Measurements from ENCODE around the gene ANKMY1.
"Not testable (repeated sequence)": the region's sequence is repeated elsewhere in the genome, so short reads cannot be mapped to it uniquely, and the experiment has no call there.

ANKMY1 gene

DNA sequence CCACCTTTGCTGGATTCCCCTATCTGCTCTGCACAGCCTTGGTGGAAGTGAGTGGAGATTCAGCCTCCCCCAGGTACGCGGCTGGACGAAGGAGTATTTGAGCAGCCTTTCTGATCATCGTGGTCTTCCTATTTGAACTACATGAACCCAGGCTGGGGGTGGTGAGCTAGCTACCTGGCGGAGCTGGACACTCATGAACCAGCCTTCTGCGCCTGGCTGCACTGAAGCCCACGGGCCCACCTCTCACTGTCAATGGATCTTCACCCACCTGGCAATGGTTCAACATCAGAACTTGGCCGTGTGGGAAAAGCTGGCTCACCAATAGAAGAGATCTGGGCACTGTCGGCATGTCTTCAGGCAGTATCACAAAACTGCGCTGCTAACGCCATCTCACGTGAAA, 35.4 kb downstream of the ANKMY1 start:
- FAIRE-seq (no peak), DNase-seq (ENCODE audit: low spot score) (no peak)

DNA sequence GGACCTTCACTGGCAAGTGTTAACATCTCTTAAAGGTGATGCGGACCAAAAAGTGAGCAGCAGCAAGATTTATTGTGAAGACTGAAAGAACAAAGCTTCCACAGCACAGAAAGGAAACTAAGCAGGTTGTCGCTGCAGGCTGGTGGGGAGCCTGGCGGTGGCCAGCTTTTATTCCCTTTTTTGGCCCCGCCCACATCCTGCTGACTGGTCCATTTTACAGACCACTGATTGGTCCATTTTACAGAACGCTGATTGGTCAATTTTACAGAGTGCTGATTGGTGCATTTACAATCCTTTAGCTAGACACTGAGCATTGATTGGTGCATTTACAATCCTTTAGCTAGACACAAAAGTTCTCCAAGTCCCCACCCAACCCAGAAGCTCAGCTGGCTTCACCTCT, 35.9 kb downstream of the ANKMY1 start:
- not testable (repeated sequence) for FAIRE-seq; DNase-seq (ENCODE audit: low spot score)

DNA sequence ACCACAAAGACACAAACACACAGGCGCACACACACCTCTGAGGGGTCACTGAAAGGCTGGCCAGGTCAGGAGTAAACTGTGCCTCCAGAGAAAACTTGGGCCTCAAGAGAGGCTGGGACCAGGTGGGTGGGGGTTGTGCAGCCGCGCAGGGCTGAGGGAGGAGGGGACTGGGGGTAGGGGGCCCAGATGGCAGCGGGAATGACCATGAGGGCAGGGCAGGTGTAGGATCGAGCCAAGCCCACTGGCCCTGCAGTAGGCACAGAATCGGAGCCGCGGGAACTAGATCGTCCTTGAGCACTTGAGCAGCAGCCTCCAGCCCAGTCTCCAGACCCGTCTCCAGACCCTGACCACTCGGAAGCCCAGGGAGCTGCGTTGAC, 36.8 kb downstream of the ANKMY1 start:
- FAIRE-seq, result no peak
- no peak for DNase-seq (ENCODE audit: low spot score)

DNA sequence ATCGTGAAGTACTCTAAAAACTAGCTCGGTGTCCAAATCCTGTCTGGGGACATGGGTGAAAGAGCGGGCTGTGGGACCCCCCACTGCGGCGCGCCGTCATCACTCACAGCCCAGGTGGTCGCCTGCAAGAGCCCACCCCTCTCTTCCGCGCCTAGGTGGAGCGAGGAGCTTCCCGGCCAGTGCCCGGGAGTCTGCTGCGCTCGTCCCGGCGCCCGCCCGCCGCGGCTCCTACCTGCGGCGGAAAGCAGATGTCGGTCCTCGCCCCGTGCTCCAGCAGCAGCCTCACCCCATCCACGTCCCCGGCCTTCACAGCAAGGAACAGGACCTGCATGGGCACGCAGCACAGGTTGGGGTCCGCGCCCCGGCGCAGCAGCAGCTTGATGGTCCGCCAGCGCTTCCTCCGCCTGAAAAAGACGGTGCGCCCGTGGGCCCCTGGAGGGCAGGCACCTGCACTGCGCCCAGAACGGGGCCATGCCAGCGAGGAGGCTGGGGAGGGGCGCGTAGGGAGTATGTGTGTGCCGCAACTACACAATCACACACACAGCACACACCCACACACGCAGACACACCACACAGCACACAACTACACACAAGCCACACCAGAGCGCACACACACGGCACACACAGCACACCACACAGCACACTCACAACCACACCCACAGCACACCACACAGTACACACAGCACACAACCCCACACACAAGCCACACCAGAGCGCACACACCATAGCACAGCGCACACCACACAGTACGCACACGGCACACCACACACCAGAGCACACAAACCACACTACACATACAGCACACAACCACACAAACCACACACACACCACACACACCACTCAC, 37.4 kb downstream of the ANKMY1 start:
- FAIRE-seq, result no peak

DNA sequence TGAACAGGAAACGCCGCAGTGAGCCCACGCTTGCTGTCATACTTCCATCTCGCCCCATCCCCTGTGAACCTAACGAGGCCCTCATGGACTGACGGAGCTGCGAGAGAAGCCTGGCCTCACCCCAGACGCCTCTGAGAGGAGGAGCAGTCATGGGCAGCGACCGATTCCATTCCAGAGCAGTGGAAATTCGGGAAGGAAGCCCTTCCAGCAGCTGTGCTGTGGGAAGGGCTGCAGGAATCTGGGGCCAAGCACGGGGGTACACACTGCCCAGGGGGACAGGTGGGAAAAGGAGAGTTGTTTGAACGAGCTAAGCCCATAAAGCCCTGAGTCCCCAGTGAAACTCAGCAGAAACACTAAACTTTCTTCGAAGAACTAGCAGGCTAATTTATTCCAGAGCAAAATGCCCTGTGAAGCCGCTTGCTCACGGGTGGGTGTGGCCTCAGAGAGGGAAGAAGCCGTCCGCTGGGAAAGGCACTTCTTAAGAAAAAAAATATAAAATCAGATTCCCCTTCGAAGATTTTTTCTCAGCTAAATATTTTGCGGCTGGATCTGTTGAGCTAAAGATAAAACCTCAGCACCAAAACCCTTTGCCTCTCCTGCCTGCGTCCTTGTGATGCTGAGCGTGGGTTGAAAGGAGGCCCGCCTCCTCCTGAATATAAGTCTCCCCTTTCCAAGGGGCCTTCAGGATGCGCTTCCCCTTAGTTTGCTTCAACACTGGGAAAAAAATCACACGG, 38.2 kb downstream of the ANKMY1 start:
- FAIRE-seq (no peak), DNase-seq (ENCODE audit: low spot score) (no peak)

More for the DNA sequence above, 37.4 kb downstream of the ANKMY1 start:
- DNase-seq (ENCODE audit: low spot score), result no peak

DNA sequence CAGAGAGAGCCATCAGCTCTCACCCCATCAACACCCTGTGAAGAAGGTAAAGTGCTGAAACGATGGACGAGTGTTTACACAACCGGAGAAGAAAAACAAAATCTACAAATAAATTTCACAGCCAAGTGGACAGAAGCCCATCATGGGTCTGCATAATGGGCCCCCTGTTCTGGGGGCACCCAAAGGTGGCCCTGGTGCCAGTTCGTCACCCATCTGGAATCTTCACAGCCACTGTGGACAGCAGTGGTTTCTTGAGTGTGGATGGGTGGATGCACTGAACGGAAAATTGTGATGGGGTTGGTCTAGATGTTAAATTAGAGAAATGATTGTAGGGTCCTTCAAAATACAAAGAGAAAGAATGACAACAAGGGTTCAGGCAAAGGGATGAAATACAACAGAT, 38.8 kb downstream of the ANKMY1 start:
- FAIRE-seq (no peak), DNase-seq (ENCODE audit: low spot score) (no peak)

DNA sequence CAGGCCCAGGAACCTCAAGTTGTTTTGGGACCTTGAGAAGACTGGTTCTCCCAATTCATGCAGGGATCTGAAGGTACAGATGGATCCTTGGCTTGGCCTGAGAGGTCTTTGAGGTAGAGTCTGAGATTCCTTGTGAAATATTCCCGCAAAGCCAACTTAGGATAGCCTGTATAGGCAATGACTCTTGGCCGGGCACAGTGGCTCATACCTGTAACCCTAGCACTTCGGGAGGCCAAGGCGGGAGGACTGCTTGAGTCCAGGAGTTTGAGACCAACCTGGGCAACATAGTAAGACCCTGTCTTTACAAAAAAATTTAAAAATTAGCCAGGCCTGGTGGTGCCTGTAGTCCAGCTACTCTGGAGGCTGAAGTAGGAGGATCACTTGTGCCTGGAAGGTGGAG, 40.4 kb downstream of the ANKMY1 start:
- no peak for DNase-seq (ENCODE audit: low spot score)
- no peak for FAIRE-seq

DNA sequence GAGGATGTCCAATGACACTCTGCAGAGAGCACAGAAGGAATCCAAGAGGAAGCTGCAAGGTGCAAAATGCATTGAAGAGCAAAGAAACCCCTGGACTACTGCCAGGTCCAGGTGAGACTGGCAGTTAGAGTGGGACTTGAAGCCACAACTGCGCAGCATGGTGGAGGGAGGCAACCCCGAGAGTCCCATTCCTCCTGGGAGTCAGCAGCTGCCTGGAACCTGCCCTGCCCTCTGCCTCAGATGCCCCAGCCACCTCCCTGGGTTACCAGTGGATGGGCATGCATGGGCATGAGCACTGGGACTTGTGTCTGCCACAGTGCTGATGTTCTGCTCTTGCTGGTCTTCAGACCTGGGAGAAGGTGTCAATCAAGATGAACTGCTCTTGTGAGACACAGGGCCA, 43.2 kb downstream of the ANKMY1 start:
- DNase-seq (ENCODE audit: low spot score) (no peak), FAIRE-seq (no peak)

DNA sequence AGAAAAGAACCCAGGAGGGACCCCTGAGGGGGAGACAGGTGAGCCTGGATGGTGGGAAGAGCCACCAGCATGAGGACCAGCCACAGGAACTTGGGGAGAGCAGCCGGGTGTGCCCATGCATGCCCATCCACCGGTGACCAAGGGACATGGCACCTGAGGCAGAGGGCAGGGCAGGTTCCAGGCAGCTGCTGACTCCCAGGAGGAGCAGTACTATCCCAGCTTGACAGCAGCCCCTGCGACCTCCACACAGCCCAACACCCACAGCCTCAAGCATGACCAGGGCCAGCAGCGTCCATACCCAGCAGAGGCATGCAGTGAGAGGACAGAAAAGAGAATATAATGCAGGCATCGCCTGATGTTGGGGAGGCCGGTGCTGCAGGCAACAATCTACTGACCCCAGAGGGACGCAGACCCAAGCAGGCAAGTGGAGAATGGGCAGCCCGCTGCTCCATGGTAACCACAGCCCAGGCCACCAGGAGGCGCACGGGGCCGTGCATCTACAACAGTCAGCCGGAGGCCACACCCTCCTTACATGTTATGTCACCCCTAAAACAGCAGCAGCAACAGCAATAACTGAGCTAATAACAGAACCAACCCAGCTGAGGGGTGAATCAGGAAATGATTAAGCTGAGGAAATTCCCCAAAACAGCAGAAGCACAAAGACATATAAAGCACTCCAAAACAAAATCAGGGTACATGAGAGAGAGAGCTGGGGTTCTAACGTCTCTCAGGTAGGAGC, 44.1 kb downstream of the ANKMY1 start:
- no peak for FAIRE-seq

DNA sequence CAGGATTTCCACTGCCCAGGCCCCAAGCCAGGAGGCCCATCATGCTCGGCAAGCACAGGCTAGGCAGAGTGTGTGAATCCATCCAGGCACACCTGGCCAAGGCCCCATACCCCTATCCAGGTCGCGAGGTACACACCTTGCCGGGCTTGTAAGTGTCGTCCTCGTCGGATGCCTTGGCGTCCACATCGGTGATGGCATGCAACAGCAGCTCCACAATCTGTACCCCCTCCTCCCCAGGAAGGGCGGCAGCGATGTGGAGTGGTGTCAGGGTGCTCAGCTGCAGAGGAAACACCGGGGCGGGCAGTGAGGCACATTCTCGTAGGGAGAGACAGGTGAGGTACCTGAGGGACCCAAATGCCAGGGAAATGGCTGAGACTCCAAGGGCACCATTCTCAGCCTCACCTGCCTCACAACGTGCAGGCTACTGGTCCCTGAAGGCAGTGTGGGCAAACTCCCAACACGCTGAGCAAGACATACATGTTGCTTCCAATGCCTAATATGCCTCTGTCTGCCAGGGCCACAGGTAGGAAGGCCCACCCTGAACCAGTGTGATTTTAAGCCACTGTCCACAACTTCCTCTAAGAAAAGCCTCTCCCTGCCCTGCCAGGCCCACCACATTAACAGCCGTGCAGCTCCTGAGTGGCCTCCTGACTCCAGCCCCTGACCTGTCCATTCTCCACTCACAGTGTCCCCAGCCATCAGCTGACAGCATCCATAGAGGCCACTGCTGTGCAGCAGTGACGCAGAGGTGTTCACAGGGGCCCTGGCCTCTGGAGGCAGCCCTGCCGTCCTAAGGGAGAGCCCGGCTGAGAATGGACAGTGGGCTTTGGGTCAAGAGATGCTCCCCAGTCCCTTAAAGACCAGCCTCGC, 44.9 kb downstream of the ANKMY1 start:
- no peak for FAIRE-seq
- no peak for DNase-seq (ENCODE audit: low spot score)

More for the DNA sequence above, 44.1 kb downstream of the ANKMY1 start:
- peak; percentile 44 for DNase-seq (ENCODE audit: low spot score)

DNA sequence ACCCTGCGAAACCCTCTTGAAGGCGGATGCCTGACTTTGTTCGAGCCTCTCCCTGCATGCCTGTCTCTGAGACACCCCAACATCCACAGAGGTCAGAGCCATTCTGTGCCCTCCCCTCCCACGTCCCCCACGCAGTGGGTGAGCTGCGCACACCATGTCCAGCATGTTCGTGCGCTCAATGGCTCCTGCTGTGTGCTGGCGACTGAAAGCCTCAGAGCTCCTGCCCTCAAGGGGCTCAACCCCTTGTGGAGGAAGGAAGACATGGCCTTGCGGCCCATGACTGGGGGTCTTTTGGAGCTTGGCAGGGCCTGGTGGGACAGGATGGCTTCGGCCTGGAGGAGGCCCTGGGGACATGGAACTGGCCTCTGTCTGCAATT, 45.7 kb downstream of the ANKMY1 start:
- DNase-seq (ENCODE audit: low spot score), result no peak
- FAIRE-seq, result no peak

DNA sequence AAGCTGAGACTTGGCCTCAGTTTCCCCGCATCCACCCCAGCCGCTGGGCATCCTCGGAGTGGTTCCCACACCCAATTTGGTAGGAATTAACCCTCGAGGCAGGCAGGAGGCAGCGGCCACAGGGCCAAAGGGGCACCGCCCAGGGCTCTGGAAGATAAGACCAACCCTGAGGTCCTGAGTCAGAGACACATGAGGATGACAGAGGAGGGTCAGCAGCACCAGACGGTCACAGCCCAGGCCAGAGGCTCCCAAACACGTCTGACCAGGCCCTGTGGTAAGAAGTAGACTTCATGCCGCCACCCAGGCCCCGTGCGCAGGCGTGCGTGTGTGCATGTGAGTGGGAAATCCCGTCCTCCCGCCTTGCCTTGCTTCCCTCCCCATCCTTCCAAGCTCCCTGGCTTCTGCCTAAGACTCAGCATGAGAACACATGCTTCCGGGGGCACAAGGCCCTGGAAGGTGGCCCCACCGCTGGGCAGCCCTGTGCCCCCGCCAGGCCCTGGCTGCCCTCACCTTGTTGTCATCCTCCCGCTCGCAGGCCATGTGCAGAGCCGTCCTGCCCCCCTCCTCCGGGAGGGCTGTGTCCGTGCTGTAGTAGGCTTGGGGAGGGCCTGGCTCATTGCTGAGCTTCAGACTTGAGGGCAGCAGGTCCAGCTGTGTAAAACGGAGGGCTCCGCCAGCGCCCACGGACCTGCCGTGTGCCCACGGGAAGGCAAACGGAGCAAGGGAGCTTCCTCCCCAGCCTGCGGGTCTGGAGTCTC, 46.3 kb downstream of the ANKMY1 start:
- no peak for DNase-seq (ENCODE audit: low spot score)
- no peak for FAIRE-seq

DNA sequence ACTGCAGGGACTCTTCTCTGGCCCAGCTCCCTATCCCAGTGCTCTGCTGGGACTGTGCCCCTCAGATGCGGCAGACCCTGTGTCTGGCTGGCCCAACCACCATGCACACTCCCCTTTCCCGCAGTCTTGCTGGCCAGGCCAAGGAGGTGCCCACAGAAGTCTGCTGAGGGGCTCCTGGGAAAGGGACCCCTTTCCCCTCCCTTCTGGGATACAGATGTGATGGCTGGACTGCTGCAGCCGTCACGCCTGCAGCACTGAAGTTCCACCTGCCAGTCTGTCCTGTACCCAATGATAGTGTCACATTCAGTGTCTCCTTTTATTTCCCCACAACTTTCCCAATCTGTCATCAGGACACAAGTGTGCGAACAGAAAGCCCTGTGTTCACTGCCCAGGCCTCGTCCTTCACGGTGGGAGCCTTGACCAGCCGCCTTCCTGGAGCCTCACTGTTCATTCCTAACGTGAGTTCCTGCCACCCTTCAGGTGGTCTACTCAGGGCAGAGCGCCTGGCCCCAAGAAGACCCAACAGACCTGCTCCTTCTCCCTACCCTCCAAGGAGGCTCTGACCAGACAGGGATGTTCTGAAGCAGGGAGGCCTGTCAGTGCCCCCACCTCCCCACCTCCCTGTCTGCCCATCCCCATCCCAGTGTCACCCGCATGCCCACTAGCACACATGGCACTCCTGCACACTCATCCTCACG, 47.1 kb downstream of the ANKMY1 start:
- no peak for FAIRE-seq
- DNase-seq (ENCODE audit: low spot score), result no peak

DNA sequence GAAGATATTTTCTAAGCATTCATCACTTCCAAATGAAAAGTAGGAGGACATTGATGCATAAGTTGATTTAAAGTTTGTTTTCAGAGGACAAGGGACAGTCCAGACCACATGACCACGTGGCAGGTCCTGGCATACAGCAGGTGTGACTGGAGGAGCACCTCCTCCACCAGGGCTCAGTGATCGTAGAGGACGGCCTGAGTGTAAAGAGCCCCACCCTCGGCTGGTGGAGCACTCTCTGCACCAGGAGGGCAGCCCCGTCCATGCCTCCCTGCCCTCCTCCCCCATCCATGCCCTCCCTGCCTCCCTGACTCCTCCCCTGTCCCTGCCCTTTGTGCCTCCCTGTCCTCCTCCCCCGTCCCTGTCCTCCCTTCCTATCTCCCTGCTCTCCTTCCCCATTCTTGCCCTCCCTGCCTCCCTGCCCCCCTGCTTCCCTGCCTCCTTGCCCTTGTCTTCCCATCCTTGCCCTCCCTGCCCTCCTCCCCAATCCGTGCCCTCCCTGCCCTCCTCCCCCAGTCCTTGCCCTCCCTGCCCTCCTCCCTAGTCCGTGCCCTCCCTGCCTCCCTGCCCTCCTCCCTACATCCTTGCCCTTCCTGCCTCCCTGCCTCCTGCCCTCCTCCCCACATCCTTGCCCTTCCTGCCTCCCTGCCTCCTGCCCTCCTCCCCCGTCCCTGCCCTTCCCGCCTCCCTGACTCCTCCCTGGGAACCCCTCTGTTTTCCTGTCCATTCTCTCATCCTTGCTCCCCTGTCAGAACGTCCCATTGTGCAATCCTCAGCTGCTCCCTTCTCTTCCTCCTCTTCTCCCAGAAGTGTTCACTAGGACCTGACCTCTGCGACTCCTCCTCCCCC, 47.9 kb downstream of the ANKMY1 start:
- no peak for FAIRE-seq

DNA sequence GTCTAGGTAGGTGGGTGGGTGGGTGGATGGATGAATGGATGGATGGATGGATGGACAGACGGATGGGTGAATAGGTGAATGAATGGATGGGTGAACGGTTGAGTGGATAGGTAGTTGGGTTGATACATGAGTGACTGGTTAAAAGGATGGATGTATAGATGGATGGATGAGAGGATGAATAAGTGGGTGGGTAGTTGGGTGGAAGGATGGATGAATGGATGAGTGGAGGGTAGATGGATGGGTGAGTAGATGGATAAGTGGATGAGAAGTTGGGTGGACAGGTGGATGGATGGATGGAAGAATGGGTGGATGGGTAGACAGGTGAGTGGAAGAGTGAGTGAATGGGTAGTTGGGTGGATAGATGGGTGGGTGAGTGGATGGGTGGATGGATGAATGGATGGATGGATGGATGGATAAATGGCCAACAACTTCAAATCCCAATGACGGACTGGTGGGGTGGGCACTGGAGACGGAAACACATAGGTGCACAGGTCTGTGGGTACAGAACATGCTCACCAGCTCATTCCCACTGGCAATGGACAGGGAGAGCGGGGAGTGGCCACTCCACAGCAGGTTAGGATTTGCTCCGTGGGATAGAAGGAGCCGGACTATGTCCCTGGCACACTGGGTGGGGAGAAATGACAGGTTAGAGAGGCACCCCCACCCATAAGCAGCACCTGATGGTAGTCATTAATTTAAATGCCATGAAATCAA, 48.8 kb downstream of the ANKMY1 start:
- DNase-seq (ENCODE audit: low spot score), result no peak
- no peak for FAIRE-seq

More for the DNA sequence above, 47.9 kb downstream of the ANKMY1 start:
- DNase-seq (ENCODE audit: low spot score), result no peak

DNA sequence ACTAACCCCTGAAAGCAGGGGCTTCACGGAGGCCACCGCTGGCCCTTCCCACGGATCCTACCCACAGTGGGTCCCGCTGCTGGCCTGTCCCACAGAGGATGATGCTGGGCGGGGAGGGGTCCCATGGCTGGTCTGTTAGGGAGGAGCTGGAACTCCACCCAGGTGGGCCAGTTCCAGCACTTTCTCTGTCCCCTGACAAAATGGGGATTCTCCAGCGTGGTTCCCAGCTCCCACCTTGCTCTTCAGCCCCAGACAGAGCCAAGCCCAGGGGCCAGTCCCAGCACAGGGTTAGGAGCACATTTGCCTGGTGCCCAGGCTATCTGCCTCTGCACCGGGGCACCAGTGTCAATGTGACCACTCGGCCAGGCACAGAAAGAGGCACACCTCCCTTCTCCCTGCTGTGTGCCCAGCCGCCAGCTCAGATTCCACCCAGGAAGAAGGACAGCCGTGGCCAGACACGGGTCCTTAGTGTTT, 50.0 kb downstream of the ANKMY1 start:
- no peak for FAIRE-seq
- no peak for DNase-seq (ENCODE audit: low spot score)

DNA sequence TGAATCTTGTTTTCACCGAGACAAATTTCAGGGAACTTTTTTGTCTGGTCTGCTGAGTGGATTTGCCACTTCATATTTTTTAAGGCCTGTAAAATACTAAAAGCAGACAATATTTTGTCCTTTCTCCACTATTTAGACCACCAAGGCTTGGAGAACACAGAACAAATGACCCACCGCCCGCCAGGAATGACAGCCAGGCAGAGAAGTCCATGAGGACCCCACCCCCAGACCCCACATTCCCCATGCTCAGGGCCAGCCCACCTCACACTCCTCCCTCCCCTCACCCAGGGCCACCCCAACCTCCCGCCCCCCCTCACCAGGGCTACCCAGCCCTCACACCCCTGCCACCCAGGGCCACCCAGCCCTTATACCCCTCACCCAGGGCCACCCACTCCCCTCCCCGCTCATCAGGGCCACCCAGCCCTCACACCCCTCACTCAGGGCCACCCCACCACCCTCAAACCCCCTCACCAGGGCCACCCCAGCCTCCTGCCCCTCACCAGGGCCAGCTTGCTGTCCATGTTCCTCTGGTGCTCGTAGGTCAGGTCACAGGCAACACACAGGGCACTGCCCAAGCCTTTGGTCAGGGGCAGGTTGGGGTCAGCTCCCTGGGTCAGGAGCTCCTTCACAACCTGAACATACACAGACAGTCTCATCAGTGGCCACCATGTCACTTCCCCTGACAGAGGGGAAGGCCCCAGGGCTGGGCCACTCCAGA, 50.6 kb downstream of the ANKMY1 start:
- FAIRE-seq, result no peak
- no peak for DNase-seq (ENCODE audit: low spot score)
